AG04450 (cell line): ENCODE results near the gene RBM38. TPM values are rescaled to one million over a fixed set of nuclear protein-coding genes. Genes with fewer than 3 reads are reported as not detected.

Experiments
- CTCF ChIA-PET: fragments of 300-600, 350-600 bp; formaldehyde crosslinking; extraction: SDS; loops from one replicate; lab custom pipeline; 2022; ENCODE audit warnings: antibody characterized with exemption, inconsistent platforms; lab: Charles Lee
- POLR2A ChIA-PET: fragments of 350-600 bp; formaldehyde crosslinking; extraction: SDS; loops from one replicate; lab custom pipeline; 2021; ENCODE audit warnings: antibody characterized with exemption, inconsistent platforms; lab: Yijun Ruan, JAX
- DNase-seq: peaks from one replicate; pipeline ENCODE4 v3.0.0-alpha.2; 2011; ENCODE audit warnings: low read depth, low spot score
- H3K27ac ChIP-seq: one replicate; pipeline ENCODE4 v1.5.1; 2012; ENCODE audit warnings: low read depth, low read length, control low read depth
- H3K27me3 ChIP-seq: one replicate; pipeline ENCODE4 v1.6.0; 2012; ENCODE audit warnings: low read length; ENCODE audit not compliant: control insufficient read depth, insufficient read depth
- H3K4me3 ChIP-seq: 2 replicates; pipeline ENCODE4 v1.5.1; 2011; ENCODE audit warnings: mild to moderate bottlenecking, low read depth, low read length, control low read depth
- H3K9me3 ChIP-seq: 2 replicates; pipeline ENCODE4 v1.5.1; 2012; ENCODE audit warnings: low read length; ENCODE audit not compliant: control insufficient read depth, insufficient read depth
- CTCF ChIP-seq: IDR thresholded peaks from 2 replicates; pipeline ENCODE4 v1.5.1; 2011; ENCODE audit warnings: low read depth, low read length, control low read depth, inconsistent platforms
- polyA plus RNA-seq: library from polyadenylated mRNA; depleted of rRNA; stranded (reverse); fragments of >200 nt; gene quantifications from 2 replicates; pipeline ENCODE4 v1.2.3, GENCODE V29; 2011

The RBM38 gene
- polyA plus RNA-seq, 1 experiment, result 5.2 TPM

- no peak for DNase-seq
- Histone ChIP-seq H3K9me3 (peaks cover 11% of the 10 kb centered on the region; the same call in 1 of the 2 replicates), H3K4me3 (no peak overlapping the region), H3K27me3 (no peaks in the 10 kb centered on the region), H3K27ac (no peak overlapping the region)
- POLR2A ChIA-PET, result no interaction called here
- CTCF ChIA-PET, result interaction anchor here (0.6 kb wide), 1 partner anchor 209 kb away, joined by 4 read pairs; no protein-coding TSS in a partner anchor
- TF ChIP-seq CTCF, result no peak
These were observed 5.3 kb upstream of the RBM38 start for GRCh38 chr20:57385940-57386339.

GRCh38 chr20:57386762-57387161 lies 4.4 kb upstream of the RBM38 start:
- H3K27me3 ChIP-seq, result no peaks in the 10 kb centered on the region
- ChIA-PET CTCF (interaction anchor here (1.3 kb wide), 1 partner anchor 109 kb away, joined by 3 read pairs; no protein-coding TSS in a partner anchor), POLR2A (no interaction called here)
- no peak overlapping the region for H3K4me3 ChIP-seq
- peaks cover 11% of the 10 kb centered on the region; the same call in 1 of the 2 replicates for H3K9me3 ChIP-seq
- H3K27ac ChIP-seq, result no peak overlapping the region
- no peak for TF ChIP-seq CTCF
- no peak for DNase-seq

GRCh38 chr20:57387463-57387862 lies 3.7 kb upstream of the RBM38 start:
- ChIA-PET CTCF (interaction anchor here (0.6 to 1.4 kb wide), 3 partner anchors 108 to 1163 kb away, joined by 3 to 5 read pairs (median 3); no protein-coding TSS in a partner anchor), POLR2A (no interaction called here)
- peaks cover 11% of the 10 kb centered on the region; the same call in 1 of the 2 replicates for H3K9me3 ChIP-seq
- no peak for TF ChIP-seq CTCF
- no peaks in the 10 kb centered on the region for H3K27me3 ChIP-seq
- no peak for DNase-seq
- no peak overlapping the region for H3K27ac ChIP-seq
- no peak overlapping the region for H3K4me3 ChIP-seq

- ChIA-PET POLR2A (no interaction called here), CTCF (interaction anchor here (0.6 to 1.4 kb wide), 3 partner anchors 108 to 1163 kb away, joined by 3 to 5 read pairs (median 3); no protein-coding TSS in a partner anchor)
- peaks cover 11% of the 10 kb centered on the region; the same call in 1 of the 2 replicates for H3K9me3 ChIP-seq
- DNase-seq, result no peak
- no peak for TF ChIP-seq CTCF
- H3K27ac ChIP-seq, result no peak overlapping the region
- H3K4me3 ChIP-seq, result no peak overlapping the region
- no peaks in the 10 kb centered on the region for H3K27me3 ChIP-seq
These were observed 3.2 kb upstream of the RBM38 start for GRCh38 chr20:57387945-57388371.

- no peak overlapping the region for H3K27ac ChIP-seq
- H3K27me3 ChIP-seq, result no peaks in the 10 kb centered on the region
- H3K9me3 ChIP-seq, result peaks cover 11% of the 10 kb centered on the region; the same call in 1 of the 2 replicates
- DNase-seq, result no peak
- ChIA-PET POLR2A (no interaction called here), CTCF (interaction anchor here (0.7 to 1.4 kb wide), 6 partner anchors 12 to 541 kb away, joined by 3 to 5 read pairs (median 4); no protein-coding TSS in a partner anchor)
- peak overlapping the region; percentile 17; the same call in 1 of the 2 replicates for H3K4me3 ChIP-seq
- peak; percentile 42 for TF ChIP-seq CTCF
These were observed 2.1 kb upstream of the RBM38 start for GRCh38 chr20:57388953-57389694.
